ENCODE results near the gene PEPD.

DNA sequence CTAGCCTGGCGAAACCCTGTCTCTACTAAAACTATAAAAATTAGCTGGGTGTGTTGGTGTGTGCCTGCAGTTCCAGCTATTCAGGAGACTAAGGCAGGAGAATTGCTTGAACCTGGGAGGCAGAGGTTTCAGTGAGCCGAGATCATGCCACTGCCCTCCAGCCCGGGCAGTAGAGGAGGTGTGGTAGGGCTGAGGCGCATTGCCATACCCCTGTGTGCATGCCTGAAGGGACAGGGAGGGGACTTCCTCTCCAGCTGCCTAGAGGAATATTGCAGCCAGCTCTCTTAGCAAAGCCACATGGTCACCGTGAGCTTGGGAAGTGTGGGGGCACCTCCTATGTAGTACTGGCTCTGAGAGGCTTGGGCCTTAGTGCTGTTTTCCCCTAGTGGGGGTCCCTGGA lies 29.2 kb upstream of the PEPD start:
- TF ChIP-seq, protein P1, sequence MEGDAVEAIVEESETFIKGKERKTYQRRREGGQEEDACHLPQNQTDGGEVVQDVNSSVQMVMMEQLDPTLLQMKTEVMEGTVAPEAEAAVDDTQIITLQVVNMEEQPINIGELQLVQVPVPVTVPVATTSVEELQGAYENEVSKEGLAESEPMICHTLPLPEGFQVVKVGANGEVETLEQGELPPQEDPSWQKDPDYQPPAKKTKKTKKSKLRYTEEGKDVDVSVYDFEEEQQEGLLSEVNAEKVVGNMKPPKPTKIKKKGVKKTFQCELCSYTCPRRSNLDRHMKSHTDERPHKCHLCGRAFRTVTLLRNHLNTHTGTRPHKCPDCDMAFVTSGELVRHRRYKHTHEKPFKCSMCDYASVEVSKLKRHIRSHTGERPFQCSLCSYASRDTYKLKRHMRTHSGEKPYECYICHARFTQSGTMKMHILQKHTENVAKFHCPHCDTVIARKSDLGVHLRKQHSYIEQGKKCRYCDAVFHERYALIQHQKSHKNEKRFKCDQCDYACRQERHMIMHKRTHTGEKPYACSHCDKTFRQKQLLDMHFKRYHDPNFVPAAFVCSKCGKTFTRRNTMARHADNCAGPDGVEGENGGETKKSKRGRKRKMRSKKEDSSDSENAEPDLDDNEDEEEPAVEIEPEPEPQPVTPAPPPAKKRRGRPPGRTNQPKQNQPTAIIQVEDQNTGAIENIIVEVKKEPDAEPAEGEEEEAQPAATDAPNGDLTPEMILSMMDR (IDR thresholded peaks at IDR 0.05; ENCODE audit: low read length), result no peak
- TF ChIP-seq EZH2 (optimal IDR thresholded peaks at IDR 0.05; ENCODE audit: low read depth, low read length) (no peak), EZH2phosphoT487 (IDR thresholded peaks at IDR 0.05; ENCODE audit: low read length) (no peak)
